HAP-1 (cell line): ENCODE results near the gene TLNRD1.
A peak's percentile ranks its signal among the peaks of the same experiment; 100 is the strongest.

ENCODE experiments used
- DNase-seq, 2 experiments: peaks; one replicate each; pipeline ENCODE4 v3.0.0-alpha.2; 2016 to 2020; ENCODE audit warnings: low spot score in 2 of 2
- H3K27me3 ChIP-seq: fragments of 250-450 bp; sonication (Bioruptor Pico); 2 replicates; pipeline ENCODE4 v1.5.1; 2020; ENCODE audit warnings: low read depth, mild to moderate bottlenecking, moderate library complexity
- H3K36me3 ChIP-seq: fragments of 250-450 bp; sonication (Bioruptor Pico); replicated peaks from 2 replicates; pipeline ENCODE4 v1.5.1; 2020; ENCODE audit warnings: mild to moderate bottlenecking
- H3K4me1 ChIP-seq: fragments of 250-450 bp; sonication (Bioruptor Pico); 2 replicates; pipeline ENCODE4 v1.5.1; 2020; ENCODE audit warnings: mild to moderate bottlenecking
- H3K4me3 ChIP-seq: fragments of 250-450 bp; sonication (Bioruptor Pico); 2 replicates; pipeline ENCODE4 v1.5.1; 2020; ENCODE audit warnings: mild to moderate bottlenecking, moderate library complexity
- H3K9me3 ChIP-seq: fragments of 250-450 bp; sonication (Bioruptor Pico); 2 replicates; pipeline ENCODE4 v1.5.1; 2020; ENCODE audit warnings: mild to moderate bottlenecking, moderate library complexity
- in situ Hi-C: fragments of 300-500 bp; cut with MboI; formaldehyde crosslinking; loops from 3 replicates; pipeline ENCODE4 v1.14.3; 2020; ENCODE audit warnings: low sequenced_read_pairs, inconsistent platforms, mixed read lengths

TLNRD1 gene

DNA sequence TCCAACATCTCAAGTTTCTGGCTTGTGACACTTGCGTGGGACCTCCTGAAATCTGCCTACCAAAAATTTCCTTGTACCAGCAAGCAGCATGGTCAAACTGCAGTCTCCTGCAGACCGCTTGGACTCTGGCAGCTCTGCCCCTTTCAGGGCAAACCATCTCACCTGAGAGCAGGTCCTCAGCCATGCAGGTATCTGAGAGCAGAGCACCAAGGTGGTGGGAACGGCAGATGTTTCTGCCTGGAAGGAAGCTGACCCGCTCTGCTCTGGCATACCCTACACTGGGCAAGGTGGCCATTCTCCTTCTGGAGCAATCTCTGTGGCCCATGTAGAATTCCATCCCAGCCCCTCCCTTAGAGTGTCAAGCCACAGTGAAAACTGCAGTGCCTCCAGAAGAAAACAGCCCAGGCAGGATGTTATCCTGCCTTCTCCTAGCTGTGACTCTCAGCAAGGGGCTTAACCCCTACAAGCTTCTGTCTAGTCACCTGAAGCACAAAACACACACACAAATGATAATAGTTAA is 32.7 kb upstream of the TLNRD1 start:
- in situ Hi-C loops = no loop called here
- Histone ChIP-seq H3K36me3 (peaks cover 14% of the 10 kb centered on the region), H3K27me3 (no peaks in the 10 kb centered on the region), H3K4me3 (no peak overlapping the region), H3K9me3 (peaks cover 2% of the 10 kb centered on the region), H3K4me1 (peaks cover 4% of the 10 kb centered on the region; the same call in 1 of the 2 replicates)
- DNase-seq = no peak

DNA sequence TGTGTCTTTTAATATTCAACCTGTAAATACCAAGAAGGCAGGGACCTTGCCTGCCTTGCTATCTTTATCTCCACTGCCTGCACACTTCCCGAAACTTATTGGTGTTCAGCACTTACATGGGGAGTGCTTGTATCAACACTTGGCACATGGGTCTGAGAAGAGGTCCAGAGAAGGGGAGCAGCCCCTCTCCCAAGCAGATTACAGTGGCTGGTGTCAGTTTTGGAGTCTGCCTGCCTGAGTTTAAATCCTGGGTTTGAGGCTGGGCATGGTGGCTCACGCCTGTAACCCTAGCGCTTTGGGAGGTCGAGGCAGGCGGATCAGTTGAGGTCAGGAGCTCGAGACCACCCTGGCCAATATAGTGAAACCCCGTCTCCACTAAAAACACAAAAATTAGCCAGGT is 31.4 kb upstream of the TLNRD1 start:
- no peaks in the 10 kb centered on the region for H3K27me3 ChIP-seq
- in situ Hi-C loops = no loop called here

DNA sequence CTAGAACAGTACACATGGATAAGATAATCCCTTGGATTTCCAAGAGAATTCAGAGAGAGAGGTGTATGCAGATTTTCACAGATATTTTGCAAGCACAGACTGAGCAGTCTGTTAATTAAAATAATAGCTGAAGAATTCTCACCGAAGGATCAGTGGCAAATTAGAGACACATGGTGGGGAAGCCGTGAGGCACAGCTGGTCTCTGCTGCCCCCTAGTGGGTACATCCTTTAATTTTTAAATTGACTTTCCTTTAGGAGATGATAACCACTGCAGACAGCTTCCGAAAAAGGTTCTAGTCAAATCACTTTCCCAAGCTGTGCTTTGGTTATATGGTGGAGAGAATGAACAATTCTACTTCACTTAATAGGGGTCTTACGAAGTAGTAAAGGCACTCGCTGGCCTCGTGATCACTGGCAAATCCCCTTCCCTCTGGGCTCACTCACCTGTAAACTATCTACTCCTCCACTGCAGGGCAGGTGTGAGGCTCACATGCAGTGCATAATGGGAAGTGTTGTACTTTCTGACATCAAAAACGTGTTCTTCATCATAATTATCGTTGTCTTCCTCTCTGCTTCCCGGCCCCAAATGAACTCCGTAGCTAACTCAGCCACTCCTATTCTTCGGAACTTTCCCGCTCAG is 30.6 kb upstream of the TLNRD1 start:
- H3K4me3 ChIP-seq = no peak overlapping the region
- peaks cover 14% of the 10 kb centered on the region for H3K36me3 ChIP-seq
- peak; percentile 84 to 88 for DNase-seq
- peaks cover 4% of the 10 kb centered on the region; the same call in 1 of the 2 replicates for H3K4me1 ChIP-seq
- peaks cover 2% of the 10 kb centered on the region for H3K9me3 ChIP-seq
- in situ Hi-C loops = loop anchor here (5.0 to 10.0 kb wide), 2 partner anchors 405 to 518 kb away; no protein-coding TSS in a partner anchor
- H3K27me3 ChIP-seq = no peaks in the 10 kb centered on the region

More for the DNA sequence above, 31.4 kb upstream of the TLNRD1 start:
- peaks cover 2% of the 10 kb centered on the region for H3K9me3 ChIP-seq
- no peak for DNase-seq
- peaks cover 4% of the 10 kb centered on the region; the same call in 1 of the 2 replicates for H3K4me1 ChIP-seq
- no peak overlapping the region for H3K4me3 ChIP-seq
- H3K36me3 ChIP-seq = peaks cover 14% of the 10 kb centered on the region

DNA sequence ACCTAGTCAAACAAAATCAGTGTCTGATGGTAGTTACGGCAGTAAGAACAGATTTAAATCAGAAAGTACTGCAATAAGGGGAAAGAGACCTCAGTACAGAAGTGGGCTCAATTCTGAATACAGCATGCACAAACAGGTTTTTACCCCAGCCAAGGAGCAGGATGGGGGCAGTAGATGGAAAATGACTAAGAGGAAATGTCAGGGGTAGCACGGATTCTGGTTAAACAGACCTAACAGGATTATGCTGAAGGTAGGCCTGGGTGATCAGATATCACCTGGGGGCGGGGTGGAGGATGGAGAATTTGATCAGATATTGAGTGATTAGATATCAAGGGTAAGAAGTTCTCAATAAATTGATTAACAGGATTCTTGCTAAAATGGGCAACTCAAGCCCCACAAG is 30.1 kb upstream of the TLNRD1 start:
- Histone ChIP-seq H3K9me3 (no peaks in the 10 kb centered on the region; the same call in 1 of the 2 replicates), H3K4me3 (no peak overlapping the region), H3K27me3 (no peaks in the 10 kb centered on the region), H3K4me1 (peaks cover 4% of the 10 kb centered on the region; the same call in 1 of the 2 replicates), H3K36me3 (peaks cover 14% of the 10 kb centered on the region)
- in situ Hi-C loops = loop anchor here (5.0 to 10.0 kb wide), 2 partner anchors 406 to 518 kb away; no protein-coding TSS in a partner anchor
- no peak for DNase-seq

DNA sequence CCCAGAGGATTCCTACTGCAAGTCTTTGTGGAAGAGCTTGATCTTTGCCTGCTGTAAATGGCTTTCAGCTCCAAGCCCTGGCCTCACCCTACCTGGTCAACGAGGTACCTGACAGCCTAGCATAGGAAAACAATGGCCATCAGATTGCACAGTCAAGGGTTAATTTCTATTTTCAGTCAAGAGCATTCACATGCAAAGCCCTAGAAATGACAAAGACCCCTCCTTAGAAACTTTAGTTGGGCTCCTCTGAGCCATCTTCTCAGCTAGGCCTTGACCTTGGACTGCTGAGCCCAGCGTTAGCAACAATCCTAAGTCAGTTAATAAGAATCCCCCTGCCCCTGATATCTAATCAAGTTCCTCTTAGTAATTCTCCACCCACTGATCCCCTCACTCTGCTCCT is 29.6 kb upstream of the TLNRD1 start:
- Histone ChIP-seq H3K4me1 (peaks cover 4% of the 10 kb centered on the region; the same call in 1 of the 2 replicates), H3K36me3 (peaks cover 15% of the 10 kb centered on the region), H3K4me3 (no peak overlapping the region), H3K27me3 (no peaks in the 10 kb centered on the region), H3K9me3 (no peaks in the 10 kb centered on the region)
- DNase-seq = no peak
- in situ Hi-C loops = loop anchor here (5.0 to 10.0 kb wide), 2 partner anchors 406 to 519 kb away; no protein-coding TSS in a partner anchor

DNA sequence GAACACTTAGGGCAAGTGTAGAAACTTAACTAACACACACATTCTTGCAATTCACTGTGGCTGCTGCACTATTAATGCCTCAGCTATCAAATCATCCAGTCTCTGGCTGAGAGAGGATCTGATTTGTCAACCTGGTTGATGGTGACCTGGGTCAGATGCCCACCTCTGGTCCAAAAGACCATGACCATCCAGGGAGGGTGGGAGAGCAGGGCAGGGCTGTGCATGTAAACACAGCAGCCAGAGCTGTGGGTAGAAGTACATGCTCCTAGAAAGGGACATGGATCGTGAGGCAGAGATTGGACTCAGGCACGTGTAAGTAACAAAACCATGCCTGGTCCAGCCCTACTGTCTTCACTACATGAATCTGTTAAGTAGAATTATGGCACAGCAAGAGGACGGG is 28.4 kb upstream of the TLNRD1 start:
- Histone ChIP-seq H3K27me3 (no peaks in the 10 kb centered on the region), H3K4me3 (no peak overlapping the region), H3K36me3 (peaks cover 22% of the 10 kb centered on the region), H3K4me1 (peaks cover 2% of the 10 kb centered on the region; the same call in 1 of the 2 replicates), H3K9me3 (no peaks in the 10 kb centered on the region)
- DNase-seq = no peak
- in situ Hi-C loops = loop anchor here (5.0 to 10.0 kb wide), 2 partner anchors 407 to 520 kb away; no protein-coding TSS in a partner anchor

DNA sequence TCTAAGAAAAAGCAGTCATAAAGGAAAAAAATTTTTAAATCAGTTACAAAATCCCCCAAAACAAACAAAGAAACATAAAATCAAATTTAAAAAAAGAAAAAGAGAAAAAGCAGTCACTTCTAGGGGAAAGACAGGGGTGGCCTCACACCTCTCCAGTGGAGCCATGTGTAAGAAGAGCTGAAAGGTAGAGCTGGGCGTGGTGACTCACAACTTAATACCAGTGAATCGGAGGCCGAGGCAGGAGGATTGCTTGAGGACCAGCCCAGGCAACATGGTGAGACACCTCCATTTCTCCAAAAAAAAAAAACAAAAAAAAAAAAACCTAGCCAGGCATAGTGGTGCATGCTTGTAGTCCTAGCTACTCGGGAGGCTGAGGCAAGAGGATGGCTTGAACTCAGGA is 25.8 kb upstream of the TLNRD1 start:
- H3K36me3 ChIP-seq = peaks cover 31% of the 10 kb centered on the region
- H3K27me3 ChIP-seq = no peaks in the 10 kb centered on the region
- H3K4me3 ChIP-seq = no peak overlapping the region
- in situ Hi-C loops = loop anchor here (5.0 to 10.0 kb wide), 4 partner anchors 127 to 523 kb away; no protein-coding TSS in a partner anchor
- DNase-seq = no peak
- no peaks in the 10 kb centered on the region; the same call in 1 of the 2 replicates for H3K4me1 ChIP-seq
- no peaks in the 10 kb centered on the region for H3K9me3 ChIP-seq

DNA sequence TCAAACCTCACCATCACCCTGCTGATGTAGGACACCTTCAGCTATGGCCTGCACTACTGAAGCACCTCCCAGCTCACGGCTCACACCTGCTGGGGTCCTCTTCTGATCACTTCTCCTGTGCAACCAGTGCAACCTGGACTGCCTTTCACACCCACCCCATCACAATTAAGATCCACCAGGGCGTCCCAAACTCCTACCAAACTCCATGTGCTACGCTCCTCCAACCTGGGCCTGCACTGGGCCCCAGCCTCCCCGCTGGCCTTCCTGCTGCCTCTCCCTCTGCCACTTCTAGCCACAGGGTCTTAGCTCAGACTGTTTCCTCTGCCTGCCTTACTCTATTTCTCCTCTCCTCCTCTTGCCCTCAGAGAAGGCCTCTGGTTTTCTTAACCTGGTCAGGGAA is 23.9 kb upstream of the TLNRD1 start:
- H3K9me3 ChIP-seq = no peaks in the 10 kb centered on the region
- no peak for DNase-seq
- H3K27me3 ChIP-seq = no peaks in the 10 kb centered on the region
- in situ Hi-C loops = loop anchor here (5.0 to 10.0 kb wide), 3 partner anchors 125 to 412 kb away; no protein-coding TSS in a partner anchor
- no peaks in the 10 kb centered on the region; the same call in 1 of the 2 replicates for H3K4me1 ChIP-seq
- no peak overlapping the region for H3K4me3 ChIP-seq
- peaks cover 42% of the 10 kb centered on the region for H3K36me3 ChIP-seq

DNA sequence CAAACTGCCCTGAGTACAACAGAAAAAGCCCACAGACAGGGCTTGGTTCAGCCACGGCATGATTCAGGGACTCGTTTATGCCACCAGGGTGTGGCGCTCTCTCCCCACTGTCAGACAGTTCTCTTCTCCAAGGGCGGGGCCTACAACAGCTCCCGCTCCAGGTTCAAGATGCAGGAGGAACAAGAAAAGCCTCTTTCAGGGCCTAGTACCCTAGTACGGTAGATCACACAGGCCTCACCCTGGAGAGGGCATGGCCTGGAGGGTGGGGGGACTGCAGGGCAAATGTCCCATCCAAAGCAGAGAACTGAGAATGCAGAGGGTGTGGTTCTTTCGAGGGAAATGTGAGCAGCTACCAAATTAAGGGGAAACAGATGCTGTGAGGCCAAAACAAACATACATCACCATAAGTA is 23.1 kb upstream of the TLNRD1 start:
- DNase-seq = peak; percentile 90 to 93
- H3K36me3 ChIP-seq = peaks cover 46% of the 10 kb centered on the region
- no peaks in the 10 kb centered on the region; the same call in 1 of the 2 replicates for H3K4me1 ChIP-seq

DNA sequence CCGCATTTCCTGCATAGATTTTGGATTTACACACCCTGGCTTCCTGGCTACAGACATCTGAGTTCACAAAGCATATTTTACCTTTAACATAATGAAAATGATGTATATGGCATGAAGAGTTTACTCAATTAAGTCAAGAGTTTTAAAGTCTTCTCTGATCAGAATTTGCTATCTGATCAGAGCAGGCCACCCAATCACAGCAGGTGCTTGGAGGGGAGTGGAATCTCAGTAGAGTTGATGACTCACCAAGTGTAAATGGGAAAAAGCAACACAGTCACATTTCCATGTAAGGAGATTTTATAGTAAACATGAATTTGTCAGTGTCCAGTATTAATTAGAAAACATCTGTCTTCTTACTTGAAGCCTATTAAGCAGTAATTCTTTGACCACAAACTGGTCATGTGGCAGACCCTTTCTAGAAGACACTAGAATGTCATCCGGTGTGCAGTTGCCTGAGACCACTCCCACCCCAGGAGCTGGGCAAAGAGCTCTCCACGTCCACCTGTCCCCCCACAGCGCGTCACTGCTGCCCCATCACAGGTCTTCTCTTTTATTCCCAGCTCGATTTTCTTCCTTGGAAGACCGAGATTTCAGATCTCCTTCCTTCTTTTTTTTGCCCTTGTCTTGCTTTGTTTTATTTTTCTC is 21.9 kb upstream of the TLNRD1 start:
- Histone ChIP-seq H3K9me3 (no peaks in the 10 kb centered on the region), H3K4me3 (no peak overlapping the region), H3K27me3 (no peaks in the 10 kb centered on the region), H3K4me1 (no peaks in the 10 kb centered on the region; the same call in 1 of the 2 replicates), H3K36me3 (peaks cover 46% of the 10 kb centered on the region)
- in situ Hi-C loops = loop anchor here (5.0 to 10.0 kb wide), 3 partner anchors 123 to 414 kb away; no protein-coding TSS in a partner anchor
- DNase-seq = no peak

More for the DNA sequence above, 23.1 kb upstream of the TLNRD1 start:
- in situ Hi-C loops = loop anchor here (5.0 to 10.0 kb wide), 3 partner anchors 125 to 413 kb away; no protein-coding TSS in a partner anchor
- Histone ChIP-seq H3K27me3 (no peaks in the 10 kb centered on the region), H3K4me3 (no peak overlapping the region), H3K9me3 (no peaks in the 10 kb centered on the region)

DNA sequence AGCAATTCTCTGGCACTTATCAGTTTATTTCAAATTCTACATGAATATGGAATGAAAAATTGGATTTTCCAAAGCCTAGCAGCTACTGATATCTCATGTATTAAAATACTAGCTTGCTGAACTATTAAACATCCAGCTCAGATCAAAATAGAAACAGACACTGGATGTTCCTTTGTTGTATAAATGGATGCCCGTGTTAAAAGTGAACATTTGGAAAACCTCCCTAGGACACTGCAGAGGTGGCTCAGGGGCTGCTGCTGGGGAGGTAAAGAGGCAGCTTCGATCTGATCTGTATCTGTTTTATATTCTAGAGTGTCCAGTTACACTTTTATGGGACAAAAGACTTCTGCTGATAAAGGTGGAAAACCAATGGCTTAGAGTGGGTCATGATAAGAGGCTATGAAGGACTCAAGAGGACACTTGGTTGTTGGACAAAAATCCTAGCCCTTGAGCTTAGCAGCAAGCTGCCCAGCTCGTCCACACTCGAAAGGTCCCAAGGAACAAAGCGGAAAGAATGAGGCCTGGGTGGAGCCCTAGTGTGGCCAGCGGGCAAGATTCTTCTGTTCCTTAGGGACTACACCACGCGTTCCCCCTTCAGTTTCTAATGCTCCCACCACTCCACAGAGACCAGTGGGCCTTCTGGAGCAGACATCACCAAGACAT is 21.1 kb upstream of the TLNRD1 start:
- Histone ChIP-seq H3K9me3 (no peaks in the 10 kb centered on the region), H3K4me3 (no peak overlapping the region), H3K4me1 (no peaks in the 10 kb centered on the region; the same call in 1 of the 2 replicates), H3K36me3 (peaks cover 46% of the 10 kb centered on the region), H3K27me3 (no peaks in the 10 kb centered on the region)
- in situ Hi-C loops = loop anchor here (5.0 to 10.0 kb wide), 4 partner anchors 123 to 1065 kb away; partner anchors contain the start of gene MEX3B
- DNase-seq = no peak

DNA sequence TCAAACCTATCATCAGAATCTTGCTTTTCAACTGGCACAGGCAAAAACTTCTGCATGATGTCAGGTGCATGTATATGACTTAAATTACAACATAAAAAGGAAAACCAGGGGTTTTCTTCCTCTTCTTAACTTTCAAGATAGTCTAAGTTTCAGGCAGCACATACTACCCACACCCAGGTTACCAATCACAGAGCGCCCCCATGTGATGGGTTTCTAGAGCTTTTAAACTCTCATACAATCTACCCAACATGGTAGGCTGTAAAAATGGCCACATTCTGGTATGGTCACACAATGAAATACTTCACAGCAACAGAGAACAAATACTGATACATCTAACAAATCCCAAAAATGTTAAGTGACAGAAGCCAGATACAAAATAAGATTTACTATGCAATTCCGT is 18.5 kb upstream of the TLNRD1 start:
- DNase-seq = no peak
- Histone ChIP-seq H3K4me1 (peaks cover 22% of the 10 kb centered on the region), H3K27me3 (no peaks in the 10 kb centered on the region), H3K9me3 (no peaks in the 10 kb centered on the region), H3K4me3 (no peak overlapping the region), H3K36me3 (peaks cover 38% of the 10 kb centered on the region)
- in situ Hi-C loops = loop anchor here (10.0 kb wide), 1 partner anchor 1063 kb away; the partner anchor contains the start of gene MEX3B

DNA sequence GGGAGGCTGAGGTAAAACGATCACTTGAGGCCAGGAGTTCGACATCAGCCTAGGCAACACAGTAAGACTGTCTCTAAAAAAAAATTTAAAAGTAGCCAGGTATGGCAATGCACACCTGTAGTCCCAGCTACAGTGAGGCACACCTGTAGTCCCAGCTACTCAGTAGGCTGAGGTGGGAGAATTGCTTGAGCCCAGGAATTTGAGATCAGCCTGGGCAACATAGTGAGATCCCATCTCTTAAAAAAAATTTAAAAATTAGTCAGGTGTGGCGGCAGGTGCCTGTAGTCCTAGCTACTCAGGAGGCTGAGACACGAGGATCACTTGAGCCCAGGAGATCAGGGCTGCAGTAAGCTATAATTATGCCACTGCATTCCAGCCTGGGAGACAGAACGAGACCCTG is 17.9 kb upstream of the TLNRD1 start:
- peaks cover 36% of the 10 kb centered on the region for H3K36me3 ChIP-seq
- no peak for DNase-seq
- no peaks in the 10 kb centered on the region for H3K9me3 ChIP-seq
- no peaks in the 10 kb centered on the region for H3K27me3 ChIP-seq
- in situ Hi-C loops = loop anchor here (10.0 kb wide), 1 partner anchor 1062 kb away; the partner anchor contains the start of gene MEX3B
- peaks cover 24% of the 10 kb centered on the region for H3K4me1 ChIP-seq
- H3K4me3 ChIP-seq = no peak overlapping the region
